HepG2 (cell line): ENCODE data around the gene UQCR10. TPM values are rescaled to one million over a fixed set of nuclear protein-coding genes. Genes with fewer than 3 reads are reported as not detected.
A peak's percentile ranks its signal among the peaks of the same experiment; 100 is the strongest.

Experiments
- FOXJ3 ChIP-seq: sonication (generic); formaldehyde crosslinking; IDR thresholded peaks from 2 replicates; pipeline ENCODE4 v1.4.0; 2020; ENCODE audit warnings: missing genetic modification reagents, mild to moderate bottlenecking, borderline replicate concordance
- HOXA7 ChIP-seq: sonication (generic); formaldehyde crosslinking; IDR thresholded peaks from 2 replicates; pipeline ENCODE4 v1.8.1; 2022; ENCODE audit warnings: mild to moderate bottlenecking, missing genetic modification reagents, moderate library complexity
- IRF2 ChIP-seq: IDR thresholded peaks from 2 replicates; pipeline ENCODE4 v1.6.1; 2018; ENCODE audit warnings: missing genetic modification reagents, missing compliant biosample characterization
- MEIS2 ChIP-seq: sonication (generic); formaldehyde crosslinking; IDR thresholded peaks from 2 replicates; pipeline ENCODE4 v1.9.0; 2021; ENCODE audit warnings: mild to moderate bottlenecking, missing genetic modification reagents
- NCOR1 ChIP-seq: fragments of 200-600 bp; sonication (generic); IDR thresholded peaks from 2 replicates; pipeline ENCODE4 v1.7.0; 2017; ENCODE audit warnings: antibody characterized with exemption, low read length, borderline replicate concordance
- PAX8 ChIP-seq: sonication (generic); formaldehyde crosslinking; IDR thresholded peaks from 2 replicates; pipeline ENCODE4 v1.8.0; 2022; ENCODE audit warnings: mild to moderate bottlenecking, missing genetic modification reagents, borderline replicate concordance
- PHF20 ChIP-seq: sonication (generic); formaldehyde crosslinking; IDR thresholded peaks from 2 replicates; pipeline ENCODE4 v1.5.0; 2020; ENCODE audit warnings: mild to moderate bottlenecking, missing genetic modification reagents
- PHF8 ChIP-seq: sonication (generic); formaldehyde crosslinking; IDR thresholded peaks from 2 replicates; pipeline ENCODE4 v1.5.0; 2020; ENCODE audit warnings: missing genetic modification reagents
- TCF12 ChIP-seq, 2 experiments: fragments of 450-650 bp in 1 of 2; sonication (generic) in 1 of 2; formaldehyde crosslinking in 1 of 2; IDR thresholded peaks; 2 replicates each; pipeline versions ENCODE4 v1.6.1 to v1.8.0; 2017 to 2022; ENCODE audit warnings: antibody characterized with exemption in 1 of 2, mild to moderate bottlenecking in 1 of 2, missing genetic modification reagents in 1 of 2, moderate library complexity in 1 of 2
- ZNF460 ChIP-seq: sonication (generic); formaldehyde crosslinking; IDR thresholded peaks from 2 replicates; pipeline ENCODE4 v1.5.1; 2020; ENCODE audit warnings: missing genetic modification reagents, mild to moderate bottlenecking, borderline replicate concordance
- ZNF879 ChIP-seq: sonication (generic); formaldehyde crosslinking; IDR thresholded peaks from 2 replicates; pipeline ENCODE4 v1.8.1; 2023; ENCODE audit warnings: missing genetic modification reagents
- ZNF883 ChIP-seq: sonication (generic); formaldehyde crosslinking; IDR thresholded peaks from 2 replicates; pipeline ENCODE4 v1.5.1; 2020; ENCODE audit warnings: mild to moderate bottlenecking, missing genetic modification reagents; ENCODE audit errors: not compliant biosample characterization
- polyA plus RNA-seq, 8 experiments: library from polyadenylated mRNA; depleted of rRNA in 3 of 8; stranded (reverse) in 7 of 8; unstranded in 1 of 8; fragments of >200 nt; fragmentation: Illumina TruSeq in 4 of 8; extraction: Trizol in 4 of 8; gene quantifications; 2 replicates each; pipeline versions ENCODE4 v1.2.1 to v1.2.3, GENCODE V29; 2011 to 2016; ENCODE audit warnings: low read depth in 4 of 8, missing spikeins in 1 of 8, mixed read lengths in 1 of 8; ENCODE audit not compliant: insufficient read depth in 1 of 8
- total RNA-seq, 5 experiments: library from RNA; depleted of rRNA; stranded (reverse); fragments of >200 nt; fragmentation: Illumina TruSeq; extraction: Trizol; gene quantifications; 2 replicates each; pipeline ENCODE4 v1.2.3, GENCODE V29; 2016; ENCODE audit warnings: low read depth in 1 of 5
- TF ChIP-seq, protein P1 (sequence below): sonication (generic); formaldehyde crosslinking; IDR thresholded peaks from 2 replicates; pipeline ENCODE4 v1.4.0; 2020; ENCODE audit warnings: missing genetic modification reagents
- TF ChIP-seq, protein P2 (sequence below): sonication (generic); formaldehyde crosslinking; IDR thresholded peaks from 2 replicates; pipeline ENCODE4 v1.9.0; 2021; ENCODE audit warnings: missing genetic modification reagents, borderline replicate concordance
- TF ChIP-seq, protein P3 (sequence below): sonication (generic); formaldehyde crosslinking; IDR thresholded peaks from 2 replicates; pipeline ENCODE4 v1.4.0; 2020; ENCODE audit warnings: missing genetic modification reagents
- TF ChIP-seq, protein P4 (sequence below): sonication (generic); formaldehyde crosslinking; IDR thresholded peaks from 2 replicates; pipeline ENCODE4 v1.8.0; 2023; ENCODE audit warnings: mild to moderate bottlenecking, missing genetic modification reagents
- TF ChIP-seq, protein P5 (sequence below): sonication (generic); formaldehyde crosslinking; IDR thresholded peaks from 2 replicates; pipeline ENCODE4 v1.4.0; 2020; ENCODE audit warnings: missing genetic modification reagents, mild to moderate bottlenecking, borderline replicate concordance
- TF ChIP-seq, protein P6 (sequence below): sonication (generic); formaldehyde crosslinking; conservative IDR thresholded peaks from 2 replicates; pipeline ENCODE4 v1.8.0; 2022; ENCODE audit warnings: mild to moderate bottlenecking, moderate library complexity, missing genetic modification reagents

Gene UQCR10
- total and polyA plus RNA-seq, 2 of the 13 experiments (the other 11 are each of a cell fraction or from before 2014, with no cell fraction given): 225 to 232 TPM

DNA sequence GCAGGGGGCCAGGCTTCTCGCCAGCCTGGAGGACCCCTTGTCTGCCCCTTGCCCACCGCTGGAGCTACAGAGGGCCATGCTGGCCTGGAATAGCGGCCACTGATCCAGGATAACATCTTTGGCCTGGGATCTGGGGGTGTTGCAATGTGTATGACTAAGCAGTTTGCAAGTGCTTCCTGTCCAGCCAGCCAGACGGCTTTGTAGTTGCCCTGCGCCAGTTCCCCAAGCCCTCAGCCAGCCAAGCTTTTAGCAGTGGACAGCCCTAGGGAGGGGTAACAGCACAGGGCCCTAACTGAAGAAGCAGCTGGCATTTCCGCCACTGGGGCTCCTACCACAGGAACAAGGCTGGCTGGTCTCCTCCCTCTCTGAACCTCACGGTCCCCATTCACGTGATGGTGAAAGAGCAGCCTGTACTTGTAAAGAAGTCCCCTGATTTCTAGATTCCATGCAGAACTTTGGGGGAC lies 32.1 kb downstream of the UQCR10 start (continued):
- TF ChIP-seq FOXJ3 (CRISPR knock-in tag) (no peak), PHF20 (CRISPR knock-in tag) (no peak), MEIS2 (no peak), PAX8 (CRISPR knock-in tag) (no peak), ZNF879 (CRISPR knock-in tag) (no peak), ZNF883 (CRISPR knock-in tag) (no peak), ZNF460 (CRISPR knock-in tag) (no peak), IRF2 (no peak), TCF12 (IDR thresholded peaks at IDR 0.05) (no peak), TCF12 (CRISPR knock-in tag; IDR thresholded peaks at IDR 0.05) (no peak), NCOR1 (no peak), PHF8 (CRISPR knock-in tag) (no peak), HOXA7 (CRISPR knock-in tag) (no peak)
- TF ChIP-seq, protein P1, sequence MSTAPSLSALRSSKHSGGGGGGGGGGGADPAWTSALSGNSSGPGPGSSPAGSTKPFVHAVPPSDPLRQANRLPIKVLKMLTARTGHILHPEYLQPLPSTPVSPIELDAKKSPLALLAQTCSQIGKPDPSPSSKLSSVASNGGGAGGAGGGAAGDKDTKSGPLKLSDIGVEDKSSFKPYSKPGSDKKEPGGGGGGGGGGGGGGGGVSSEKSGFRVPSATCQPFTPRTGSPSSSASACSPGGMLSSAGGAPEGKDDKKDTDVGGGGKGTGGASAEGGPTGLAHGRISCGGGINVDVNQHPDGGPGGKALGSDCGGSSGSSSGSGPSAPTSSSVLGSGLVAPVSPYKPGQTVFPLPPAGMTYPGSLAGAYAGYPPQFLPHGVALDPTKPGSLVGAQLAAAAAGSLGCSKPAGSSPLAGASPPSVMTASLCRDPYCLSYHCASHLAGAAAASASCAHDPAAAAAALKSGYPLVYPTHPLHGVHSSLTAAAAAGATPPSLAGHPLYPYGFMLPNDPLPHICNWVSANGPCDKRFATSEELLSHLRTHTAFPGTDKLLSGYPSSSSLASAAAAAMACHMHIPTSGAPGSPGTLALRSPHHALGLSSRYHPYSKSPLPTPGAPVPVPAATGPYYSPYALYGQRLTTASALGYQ (CRISPR knock-in tag): no peak
- TF ChIP-seq, protein P2, sequence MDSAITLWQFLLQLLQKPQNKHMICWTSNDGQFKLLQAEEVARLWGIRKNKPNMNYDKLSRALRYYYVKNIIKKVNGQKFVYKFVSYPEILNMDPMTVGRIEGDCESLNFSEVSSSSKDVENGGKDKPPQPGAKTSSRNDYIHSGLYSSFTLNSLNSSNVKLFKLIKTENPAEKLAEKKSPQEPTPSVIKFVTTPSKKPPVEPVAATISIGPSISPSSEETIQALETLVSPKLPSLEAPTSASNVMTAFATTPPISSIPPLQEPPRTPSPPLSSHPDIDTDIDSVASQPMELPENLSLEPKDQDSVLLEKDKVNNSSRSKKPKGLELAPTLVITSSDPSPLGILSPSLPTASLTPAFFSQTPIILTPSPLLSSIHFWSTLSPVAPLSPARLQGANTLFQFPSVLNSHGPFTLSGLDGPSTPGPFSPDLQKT: no peak
- TF ChIP-seq, protein P3, sequence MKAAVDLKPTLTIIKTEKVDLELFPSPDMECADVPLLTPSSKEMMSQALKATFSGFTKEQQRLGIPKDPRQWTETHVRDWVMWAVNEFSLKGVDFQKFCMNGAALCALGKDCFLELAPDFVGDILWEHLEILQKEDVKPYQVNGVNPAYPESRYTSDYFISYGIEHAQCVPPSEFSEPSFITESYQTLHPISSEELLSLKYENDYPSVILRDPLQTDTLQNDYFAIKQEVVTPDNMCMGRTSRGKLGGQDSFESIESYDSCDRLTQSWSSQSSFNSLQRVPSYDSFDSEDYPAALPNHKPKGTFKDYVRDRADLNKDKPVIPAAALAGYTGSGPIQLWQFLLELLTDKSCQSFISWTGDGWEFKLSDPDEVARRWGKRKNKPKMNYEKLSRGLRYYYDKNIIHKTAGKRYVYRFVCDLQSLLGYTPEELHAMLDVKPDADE: no peak
- TF ChIP-seq, protein P4, sequence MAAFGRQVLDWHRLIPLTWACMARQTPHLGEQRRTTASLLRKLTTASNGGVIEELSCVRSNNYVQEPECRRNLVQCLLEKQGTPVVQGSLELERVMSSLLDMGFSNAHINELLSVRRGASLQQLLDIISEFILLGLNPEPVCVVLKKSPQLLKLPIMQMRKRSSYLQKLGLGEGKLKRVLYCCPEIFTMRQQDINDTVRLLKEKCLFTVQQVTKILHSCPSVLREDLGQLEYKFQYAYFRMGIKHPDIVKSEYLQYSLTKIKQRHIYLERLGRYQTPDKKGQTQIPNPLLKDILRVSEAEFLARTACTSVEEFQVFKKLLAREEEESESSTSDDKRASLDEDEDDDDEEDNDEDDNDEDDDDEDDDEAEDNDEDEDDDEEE (CRISPR knock-in tag): no peak; the same call in 1 of the 2 replicates
- TF ChIP-seq, protein P5, sequence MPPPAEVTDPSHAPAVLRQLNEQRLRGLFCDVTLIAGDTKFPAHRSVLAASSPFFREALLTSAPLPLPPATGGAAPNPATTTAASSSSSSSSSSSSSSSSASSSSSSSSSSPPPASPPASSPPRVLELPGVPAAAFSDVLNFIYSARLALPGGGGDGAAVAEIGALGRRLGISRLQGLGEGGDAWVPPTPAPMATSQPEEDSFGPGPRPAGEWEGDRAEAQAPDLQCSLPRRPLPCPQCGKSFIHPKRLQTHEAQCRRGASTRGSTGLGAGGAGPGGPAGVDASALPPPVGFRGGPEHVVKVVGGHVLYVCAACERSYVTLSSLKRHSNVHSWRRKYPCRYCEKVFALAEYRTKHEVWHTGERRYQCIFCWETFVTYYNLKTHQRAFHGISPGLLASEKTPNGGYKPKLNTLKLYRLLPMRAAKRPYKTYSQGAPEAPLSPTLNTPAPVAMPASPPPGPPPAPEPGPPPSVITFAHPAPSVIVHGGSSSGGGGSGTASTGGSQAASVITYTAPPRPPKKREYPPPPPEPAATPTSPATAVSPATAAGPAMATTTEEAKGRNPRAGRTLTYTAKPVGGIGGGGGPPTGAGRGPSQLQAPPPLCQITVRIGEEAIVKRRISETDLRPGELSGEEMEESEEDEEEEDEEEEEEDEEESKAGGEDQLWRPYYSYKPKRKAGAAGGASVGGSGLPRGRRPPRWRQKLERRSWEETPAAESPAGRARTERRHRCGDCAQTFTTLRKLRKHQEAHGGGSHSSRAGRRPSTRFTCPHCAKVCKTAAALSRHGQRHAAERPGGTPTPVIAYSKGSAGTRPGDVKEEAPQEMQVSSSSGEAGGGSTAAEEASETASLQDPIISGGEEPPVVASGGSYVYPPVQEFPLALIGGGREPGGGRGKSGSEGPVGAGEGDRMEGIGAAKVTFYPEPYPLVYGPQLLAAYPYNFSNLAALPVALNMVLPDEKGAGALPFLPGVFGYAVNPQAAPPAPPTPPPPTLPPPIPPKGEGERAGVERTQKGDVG (CRISPR knock-in tag): peak; percentile 43; the same call in 1 of the 2 replicates
- TF ChIP-seq, protein P6, sequence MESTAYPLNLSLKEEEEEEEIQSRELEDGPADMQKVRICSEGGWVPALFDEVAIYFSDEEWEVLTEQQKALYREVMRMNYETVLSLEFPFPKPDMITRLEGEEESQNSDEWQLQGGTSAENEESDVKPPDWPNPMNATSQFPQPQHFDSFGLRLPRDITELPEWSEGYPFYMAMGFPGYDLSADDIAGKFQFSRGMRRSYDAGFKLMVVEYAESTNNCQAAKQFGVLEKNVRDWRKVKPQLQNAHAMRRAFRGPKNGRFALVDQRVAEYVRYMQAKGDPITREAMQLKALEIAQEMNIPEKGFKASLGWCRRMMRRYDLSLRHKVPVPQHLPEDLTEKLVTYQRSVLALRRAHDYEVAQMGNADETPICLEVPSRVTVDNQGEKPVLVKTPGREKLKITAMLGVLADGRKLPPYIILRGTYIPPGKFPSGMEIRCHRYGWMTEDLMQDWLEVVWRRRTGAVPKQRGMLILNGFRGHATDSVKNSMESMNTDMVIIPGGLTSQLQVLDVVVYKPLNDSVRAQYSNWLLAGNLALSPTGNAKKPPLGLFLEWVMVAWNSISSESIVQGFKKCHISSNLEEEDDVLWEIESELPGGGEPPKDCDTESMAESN: peak; percentile 78
